ENCODE data around the gene SAFB.

The SAFB gene

DNA sequence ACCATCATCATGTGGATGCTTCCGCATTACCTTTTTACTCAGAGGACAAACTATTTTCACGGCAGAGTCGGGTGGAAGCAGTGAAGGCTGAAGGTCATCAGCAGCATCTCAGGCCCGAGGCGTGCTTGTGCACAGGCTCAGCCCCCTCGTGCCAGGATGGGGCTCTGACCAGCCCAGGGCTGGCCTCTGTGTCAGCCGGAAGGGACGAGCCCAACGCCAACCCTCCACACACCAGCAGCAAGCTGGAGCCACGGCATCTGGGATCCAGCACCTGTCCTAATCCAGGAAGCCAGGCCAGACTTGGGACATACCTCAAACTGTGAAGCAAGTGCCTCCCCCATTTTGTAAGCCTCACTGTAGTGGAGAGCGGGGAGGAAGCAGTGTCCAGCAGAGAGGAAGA, 46.3 kb downstream of the SAFB start:
- Histone ChIP-seq H3K27me3 (ENCODE audit: insufficient read depth, low read length) (no peaks in the 10 kb centered on the region), H3K27ac (ENCODE audit: low read depth, low read length) (no peak overlapping the region), H3K9ac (ENCODE audit: low read depth, low read length) (no peak overlapping the region), H3K9me3 (ENCODE audit: insufficient read depth, low read depth, low read length) (no peaks in the 10 kb centered on the region), H3K36me3 (ENCODE audit: insufficient read depth, low read length) (peaks cover 72% of the 10 kb centered on the region), H3K4me1 (ENCODE audit: insufficient read depth, low read length) (peaks cover 4% of the 10 kb centered on the region; the same call in 1 of the 2 replicates), H3K4me3 (ENCODE audit: low read length) (no peak overlapping the region)
- 92% methylated on average over 11 of the region's 11 CpGs for WGBS

- Histone ChIP-seq H3K9ac (ENCODE audit: low read depth, low read length) (no peak overlapping the region), H3K4me3 (ENCODE audit: low read length) (no peak overlapping the region), H3K36me3 (ENCODE audit: insufficient read depth, low read length) (peaks cover 48% of the 10 kb centered on the region), H3K27ac (ENCODE audit: low read depth, low read length) (no peak overlapping the region), H3K9me3 (ENCODE audit: insufficient read depth, low read depth, low read length) (no peaks in the 10 kb centered on the region), H3K4me1 (ENCODE audit: insufficient read depth, low read length) (peaks cover 4% of the 10 kb centered on the region), H3K27me3 (ENCODE audit: insufficient read depth, low read length) (no peaks in the 10 kb centered on the region)
- 93% methylated on average over 7 of the region's 7 CpGs for WGBS
Observed at GRCh38 chr19:5671600-5671999, 48.7 kb downstream of the SAFB start.

GRCh38 chr19:5672708-5673459, 50.0 kb downstream of the SAFB start:
- 95% methylated on average over 13 of the region's 13 CpGs for whole genome bisulfite sequencing
- Histone ChIP-seq H3K9me3 (ENCODE audit: insufficient read depth, low read depth, low read length) (no peaks in the 10 kb centered on the region), H3K4me3 (ENCODE audit: low read length) (no peak overlapping the region), H3K27ac (ENCODE audit: low read depth, low read length) (no peak overlapping the region), H3K9ac (ENCODE audit: low read depth, low read length) (no peak overlapping the region), H3K4me1 (ENCODE audit: insufficient read depth, low read length) (peaks cover 3% of the 10 kb centered on the region), H3K36me3 (ENCODE audit: insufficient read depth, low read length) (peaks cover 35% of the 10 kb centered on the region), H3K27me3 (ENCODE audit: insufficient read depth, low read length) (no peaks in the 10 kb centered on the region)

GRCh38 chr19:5673752-5674151, 50.9 kb downstream of the SAFB start:
- Histone ChIP-seq H3K27ac (ENCODE audit: low read depth, low read length) (no peak overlapping the region), H3K9me3 (ENCODE audit: insufficient read depth, low read depth, low read length) (no peaks in the 10 kb centered on the region), H3K36me3 (ENCODE audit: insufficient read depth, low read length) (peaks cover 28% of the 10 kb centered on the region), H3K4me1 (ENCODE audit: insufficient read depth, low read length) (no peaks in the 10 kb centered on the region; the same call in 1 of the 2 replicates), H3K9ac (ENCODE audit: low read depth, low read length) (no peak overlapping the region), H3K27me3 (ENCODE audit: insufficient read depth, low read length) (no peaks in the 10 kb centered on the region), H3K4me3 (ENCODE audit: low read length) (no peak overlapping the region)
- 98% methylated on average over 1 of the region's 1 CpG for WGBS

DNA sequence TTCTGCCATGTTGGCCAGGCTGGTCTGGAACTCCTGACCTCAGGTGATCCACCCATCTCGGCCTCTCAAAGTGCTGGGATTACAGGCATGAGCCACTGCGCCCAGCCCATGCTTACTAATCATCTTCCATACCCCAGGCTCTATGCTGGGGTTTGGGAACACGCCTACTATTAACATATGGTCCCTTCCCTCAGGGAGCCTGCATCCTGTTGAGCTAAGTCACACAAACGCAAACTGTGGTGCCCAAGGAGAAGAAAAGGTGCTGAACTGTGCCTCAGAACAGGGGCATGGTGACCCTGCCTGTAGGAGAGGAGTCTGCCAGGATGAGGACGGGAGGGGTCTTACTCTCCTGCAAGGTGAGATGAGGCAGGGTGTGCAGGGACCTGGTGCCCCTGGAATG, 51.8 kb downstream of the SAFB start:
- no peaks in the 10 kb centered on the region for H3K27me3 ChIP-seq (ENCODE audit: insufficient read depth, low read length)
- WGBS, result 89% methylated on average over 5 of the region's 5 CpGs
- peak overlapping the region; percentile 31; the same call in 1 of the 2 replicates for H3K9ac ChIP-seq (ENCODE audit: low read depth, low read length)
- H3K4me1 ChIP-seq (ENCODE audit: insufficient read depth, low read length), result no peaks in the 10 kb centered on the region; the same call in 1 of the 2 replicates
- H3K36me3 ChIP-seq (ENCODE audit: insufficient read depth, low read length), result peaks cover 18% of the 10 kb centered on the region
- H3K4me3 ChIP-seq (ENCODE audit: low read length), result no peak overlapping the region
- H3K27ac ChIP-seq (ENCODE audit: low read depth, low read length), result no peak overlapping the region
- no peaks in the 10 kb centered on the region for H3K9me3 ChIP-seq (ENCODE audit: insufficient read depth, low read depth, low read length)

- no peaks in the 10 kb centered on the region; the same call in 1 of the 2 replicates for H3K4me1 ChIP-seq (ENCODE audit: insufficient read depth, low read length)
- no peak overlapping the region for H3K27ac ChIP-seq (ENCODE audit: low read depth, low read length)
- peaks cover 13% of the 10 kb centered on the region; the same call in 1 of the 2 replicates for H3K36me3 ChIP-seq (ENCODE audit: insufficient read depth, low read length)
- H3K4me3 ChIP-seq (ENCODE audit: low read length), result no peak overlapping the region
- no peaks in the 10 kb centered on the region for H3K27me3 ChIP-seq (ENCODE audit: insufficient read depth, low read length)
- WGBS, result 94% methylated on average over 17 of the region's 17 CpGs
- H3K9ac ChIP-seq (ENCODE audit: low read depth, low read length), result no peak overlapping the region
- no peaks in the 10 kb centered on the region for H3K9me3 ChIP-seq (ENCODE audit: insufficient read depth, low read depth, low read length)
Observed at GRCh38 chr19:5676105-5676771, 53.4 kb downstream of the SAFB start.

GRCh38 chr19:5676772-5677105, 53.9 kb downstream of the SAFB start:
- Histone ChIP-seq H3K9me3 (ENCODE audit: insufficient read depth, low read depth, low read length) (no peaks in the 10 kb centered on the region), H3K27ac (ENCODE audit: low read depth, low read length) (no peak overlapping the region), H3K36me3 (ENCODE audit: insufficient read depth, low read length) (peaks cover 8% of the 10 kb centered on the region; the same call in 1 of the 2 replicates), H3K9ac (ENCODE audit: low read depth, low read length) (no peak overlapping the region), H3K4me3 (ENCODE audit: low read length) (no peak overlapping the region), H3K4me1 (ENCODE audit: insufficient read depth, low read length) (no peaks in the 10 kb centered on the region; the same call in 1 of the 2 replicates), H3K27me3 (ENCODE audit: insufficient read depth, low read length) (no peaks in the 10 kb centered on the region)
- 90% methylated on average over 13 of the region's 13 CpGs for WGBS

DNA sequence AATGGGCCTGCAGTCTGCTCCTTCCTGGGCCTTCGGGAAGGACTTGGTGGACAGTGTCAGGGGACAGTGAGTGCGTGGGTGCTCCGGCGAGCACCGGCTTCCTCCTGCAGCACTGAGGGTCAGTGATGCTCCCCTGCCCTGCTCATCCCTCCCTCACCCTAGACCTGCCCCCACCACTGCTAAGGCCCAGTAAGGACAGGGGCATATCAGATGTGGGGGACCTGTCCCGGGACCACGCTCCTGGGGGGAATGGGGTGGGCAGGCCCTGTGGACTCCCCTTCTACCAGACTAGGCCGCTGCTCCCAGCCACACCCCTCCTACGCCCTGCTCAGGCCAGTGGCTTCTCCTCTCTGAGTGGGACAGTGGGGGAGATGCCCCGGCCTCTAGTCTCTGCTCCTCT, 54.3 kb downstream of the SAFB start:
- WGBS, result 90% methylated on average over 10 of the region's 10 CpGs
- H3K9me3 ChIP-seq (ENCODE audit: insufficient read depth, low read depth, low read length), result no peaks in the 10 kb centered on the region

DNA sequence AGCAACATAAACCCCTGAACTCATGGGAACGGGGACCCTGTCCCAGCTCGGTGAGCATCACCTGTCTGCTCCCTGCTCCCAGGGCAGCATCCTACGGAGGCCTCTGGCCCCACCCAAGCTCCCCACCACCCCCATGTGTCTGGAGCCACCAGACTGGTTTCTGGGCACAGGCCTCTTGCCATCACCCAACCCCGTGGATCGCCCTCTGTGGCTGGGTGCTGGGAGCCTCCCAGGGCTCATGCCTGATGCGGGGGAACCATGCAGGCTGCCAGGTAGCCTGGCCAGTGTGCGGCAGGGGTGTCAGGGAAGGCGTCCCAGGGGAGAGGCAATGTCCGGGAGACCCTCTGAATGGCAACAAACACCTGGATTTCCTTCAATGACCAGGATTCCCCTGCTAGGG, 54.7 kb downstream of the SAFB start:
- Histone ChIP-seq H3K9me3 (ENCODE audit: insufficient read depth, low read depth, low read length) (no peaks in the 10 kb centered on the region), H3K27ac (ENCODE audit: low read depth, low read length) (no peak overlapping the region), H3K36me3 (ENCODE audit: insufficient read depth, low read length) (peaks cover 5% of the 10 kb centered on the region; the same call in 1 of the 2 replicates), H3K4me3 (ENCODE audit: low read length) (no peak overlapping the region), H3K4me1 (ENCODE audit: insufficient read depth, low read length) (no peaks in the 10 kb centered on the region; the same call in 1 of the 2 replicates), H3K9ac (ENCODE audit: low read depth, low read length) (no peak overlapping the region), H3K27me3 (ENCODE audit: insufficient read depth, low read length) (no peaks in the 10 kb centered on the region)
- WGBS, result 93% methylated on average over 9 of the region's 9 CpGs

More for the DNA sequence above, 54.3 kb downstream of the SAFB start:
- Histone ChIP-seq H3K9ac (ENCODE audit: low read depth, low read length) (no peak overlapping the region), H3K27ac (ENCODE audit: low read depth, low read length) (no peak overlapping the region), H3K4me3 (ENCODE audit: low read length) (no peak overlapping the region), H3K36me3 (ENCODE audit: insufficient read depth, low read length) (peaks cover 5% of the 10 kb centered on the region; the same call in 1 of the 2 replicates), H3K27me3 (ENCODE audit: insufficient read depth, low read length) (no peaks in the 10 kb centered on the region), H3K4me1 (ENCODE audit: insufficient read depth, low read length) (no peaks in the 10 kb centered on the region; the same call in 1 of the 2 replicates)

DNA sequence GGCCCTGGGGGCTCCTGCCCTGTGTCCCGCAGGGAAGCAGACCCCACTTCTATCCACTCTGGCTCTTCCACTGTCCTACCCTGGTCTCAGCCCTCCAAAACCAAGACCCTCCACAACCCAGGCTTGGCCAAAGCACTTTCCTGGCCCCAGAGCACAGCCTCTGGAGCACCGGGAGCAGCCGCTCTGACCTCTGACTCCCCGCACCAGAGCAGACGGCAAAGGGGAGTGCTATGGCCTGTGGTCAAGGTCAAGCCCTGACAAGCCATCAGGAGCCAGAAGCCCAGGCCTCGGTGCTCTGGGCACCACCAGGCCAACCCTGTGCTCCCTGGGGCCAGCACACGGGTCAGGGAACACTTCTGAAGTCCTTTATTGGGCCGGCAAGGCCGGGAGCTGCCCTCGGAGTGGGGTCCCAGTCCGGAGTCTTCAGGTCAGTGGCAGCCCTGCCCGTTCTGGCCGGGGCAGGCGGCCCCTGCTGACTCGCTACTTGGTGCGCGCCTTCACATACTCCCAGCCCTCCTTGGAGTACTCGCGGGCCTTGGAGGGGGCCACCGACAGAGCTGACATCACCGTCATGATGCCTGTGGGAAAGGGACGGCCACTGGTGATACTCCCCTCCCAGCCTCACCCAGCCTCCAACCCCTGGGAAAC, 55.3 kb downstream of the SAFB start:
- no peaks in the 10 kb centered on the region; the same call in 1 of the 2 replicates for H3K4me1 ChIP-seq (ENCODE audit: insufficient read depth, low read length)

More for the DNA sequence above, 55.3 kb downstream of the SAFB start:
- no peak overlapping the region for H3K27ac ChIP-seq (ENCODE audit: low read depth, low read length)
- H3K27me3 ChIP-seq (ENCODE audit: insufficient read depth, low read length), result no peaks in the 10 kb centered on the region
- H3K36me3 ChIP-seq (ENCODE audit: insufficient read depth, low read length), result no peaks in the 10 kb centered on the region
- H3K9ac ChIP-seq (ENCODE audit: low read depth, low read length), result no peak overlapping the region
- H3K9me3 ChIP-seq (ENCODE audit: insufficient read depth, low read depth, low read length), result no peaks in the 10 kb centered on the region
- H3K4me3 ChIP-seq (ENCODE audit: low read length), result no peak overlapping the region
- WGBS, result 94% methylated on average over 21 of the region's 22 CpGs
